Ishikawa (cell line): ENCODE measurements around the gene GFY.

Source experiments
- CEBPB ChIP-seq: IDR thresholded peaks from 2 replicates; pipeline ENCODE4 v1.6.1; 2012
- EGR1 ChIP-seq: IDR thresholded peaks from 2 replicates; pipeline ENCODE4 v1.6.1; 2012
- MAX ChIP-seq: IDR thresholded peaks from 2 replicates; pipeline ENCODE4 v1.6.1; 2012
- NFIC ChIP-seq: IDR thresholded peaks from 2 replicates; pipeline ENCODE4 v1.6.1; 2012
- TAF1 ChIP-seq: IDR thresholded peaks from 2 replicates; pipeline ENCODE4 v1.6.1; 2012; ENCODE audit warnings: low read depth, mild to moderate bottlenecking

GRCh38 chr19:49443366-49444099 is 18.3 kb downstream of the GFY start:
- TF ChIP-seq TAF1 (no peak), MAX (peak; percentile 30; the same call in 1 of the 2 replicates), CEBPB (no peak), NFIC (peak; percentile 21; the same call in 1 of the 2 replicates), EGR1 (peak; percentile 96)
